Memory B cell (primary cell): ENCODE results near the gene UQCRH.

ENCODE experiments used
- ATAC-seq: fragments of 150-1000 bp; cut with Tn5 transposase; 2 replicates; pipeline ENCODE4 v1.10.0; 2021; ENCODE audit warnings: low read depth, mild to moderate bottlenecking, moderate library complexity
- DNase-seq, 2 donors: peaks; one replicate each; pipeline ENCODE4 v3.0.0; 2022; ENCODE audit warnings: low spot score in 2 of 2
- H3K27ac Mint-ChIP-seq: one replicate; pipeline ENCODE4 v1.8.0; 2022; ENCODE audit warnings: mild to moderate bottlenecking, moderate library complexity, mixed read lengths
- H3K27me3 Mint-ChIP-seq: one replicate; pipeline ENCODE4 v1.8.0; 2022; ENCODE audit warnings: mixed read lengths
- H3K36me3 Mint-ChIP-seq: one replicate; pipeline ENCODE4 v1.8.0; 2022; ENCODE audit warnings: mild to moderate bottlenecking, mixed read lengths
- H3K4me1 Mint-ChIP-seq: one replicate; pipeline ENCODE4 v1.8.0; 2022; ENCODE audit warnings: mixed read lengths
- H3K4me3 Mint-ChIP-seq: one replicate; pipeline ENCODE4 v1.8.0; 2022; ENCODE audit warnings: mild to moderate bottlenecking, moderate library complexity, mixed read lengths
- H3K9me3 Mint-ChIP-seq: one replicate; pipeline ENCODE4 v1.8.0; 2022; ENCODE audit warnings: mixed read lengths

The UQCRH gene

GRCh38 chr1:46303038-46303871 is at the start of gene UQCRH, which contains the start of gene LRRC41:
TSS of gene UQCRH (plus strand) at chr1:46303698. CDS start at chr1:46303767, 69 bp downstream.
TSS of gene LRRC41 (minus strand) at chr1:46303616. CDS start at chr1:46303322, 294 bp downstream.
- H3K4me1 Mint-ChIP-seq = peaks cover 36% of the 10 kb centered on the region
- DNase-seq (peak; percentile 93 to 97), ATAC-seq (peak; percentile 85)
- H3K4me3 Mint-ChIP-seq = peak within 1 kb of the TSS; percentile 91
- no peaks in the 10 kb centered on the region for H3K27me3 Mint-ChIP-seq
- H3K9me3 Mint-ChIP-seq = no peaks in the 10 kb centered on the region
- H3K36me3 Mint-ChIP-seq = peaks cover 5% of the 10 kb centered on the region
- peak within 1 kb of the TSS; percentile 96 for H3K27ac Mint-ChIP-seq

GRCh38 chr1:46254668-46255067 is 48.8 kb upstream of the UQCRH start:
- no peaks in the 10 kb centered on the region for H3K27me3 Mint-ChIP-seq
- no peaks in the 10 kb centered on the region for H3K36me3 Mint-ChIP-seq
- no peak for DNase-seq
- no peak for ATAC-seq
- H3K27ac Mint-ChIP-seq = no peak overlapping the region
- no peaks in the 10 kb centered on the region for H3K4me1 Mint-ChIP-seq
- H3K9me3 Mint-ChIP-seq = no peaks in the 10 kb centered on the region
- no peak overlapping the region for H3K4me3 Mint-ChIP-seq

GRCh38 chr1:46256523-46256922 is 47.0 kb upstream of the UQCRH start:
- Mint-ChIP-seq H3K27ac (no peak overlapping the region), H3K4me3 (no peak overlapping the region), H3K36me3 (peaks cover 2% of the 10 kb centered on the region), H3K9me3 (no peaks in the 10 kb centered on the region), H3K4me1 (no peaks in the 10 kb centered on the region), H3K27me3 (no peaks in the 10 kb centered on the region)
- ATAC-seq (no peak), DNase-seq (no peak)

GRCh38 chr1:46262508-46262907 is 41.0 kb upstream of the UQCRH start:
- ATAC-seq (no peak), DNase-seq (no peak)
- peaks cover 2% of the 10 kb centered on the region for H3K36me3 Mint-ChIP-seq
- H3K27me3 Mint-ChIP-seq = no peaks in the 10 kb centered on the region
- H3K27ac Mint-ChIP-seq = no peak overlapping the region
- no peak overlapping the region for H3K4me3 Mint-ChIP-seq
- H3K4me1 Mint-ChIP-seq = no peaks in the 10 kb centered on the region
- no peaks in the 10 kb centered on the region for H3K9me3 Mint-ChIP-seq

GRCh38 chr1:46263146-46263545 is 40.4 kb upstream of the UQCRH start:
- no peak for ATAC-seq
- DNase-seq = no peak
- Mint-ChIP-seq H3K36me3 (peaks cover 2% of the 10 kb centered on the region), H3K27me3 (no peaks in the 10 kb centered on the region), H3K27ac (no peak overlapping the region), H3K4me3 (no peak overlapping the region), H3K9me3 (no peaks in the 10 kb centered on the region), H3K4me1 (no peaks in the 10 kb centered on the region)

- Mint-ChIP-seq H3K27ac (no peak overlapping the region), H3K36me3 (no peaks in the 10 kb centered on the region), H3K4me1 (no peaks in the 10 kb centered on the region), H3K27me3 (no peaks in the 10 kb centered on the region), H3K4me3 (no peak overlapping the region), H3K9me3 (no peaks in the 10 kb centered on the region)
- no peak for DNase-seq
- no peak for ATAC-seq
These were observed 34.9 kb upstream of the UQCRH start for GRCh38 chr1:46268578-46268977.

- Mint-ChIP-seq H3K4me3 (no peak overlapping the region), H3K27me3 (no peaks in the 10 kb centered on the region), H3K27ac (no peak overlapping the region), H3K4me1 (peaks cover 3% of the 10 kb centered on the region), H3K9me3 (no peaks in the 10 kb centered on the region), H3K36me3 (peaks cover 2% of the 10 kb centered on the region)
- ATAC-seq = no peak
- DNase-seq = no peak
These were observed 29.1 kb upstream of the UQCRH start for GRCh38 chr1:46274225-46275029.

- no peaks in the 10 kb centered on the region for H3K27me3 Mint-ChIP-seq
- H3K27ac Mint-ChIP-seq = no peak overlapping the region
- H3K4me3 Mint-ChIP-seq = no peak overlapping the region
- H3K4me1 Mint-ChIP-seq = peaks cover 3% of the 10 kb centered on the region
- no peaks in the 10 kb centered on the region for H3K9me3 Mint-ChIP-seq
- H3K36me3 Mint-ChIP-seq = peaks cover 2% of the 10 kb centered on the region
- DNase-seq (no peak), ATAC-seq (no peak)
These were observed 28.5 kb upstream of the UQCRH start for GRCh38 chr1:46275030-46275337.

- ATAC-seq = no peak
- Mint-ChIP-seq H3K4me1 (peaks cover 3% of the 10 kb centered on the region), H3K9me3 (no peaks in the 10 kb centered on the region), H3K27me3 (no peaks in the 10 kb centered on the region), H3K4me3 (no peak overlapping the region), H3K36me3 (peaks cover 8% of the 10 kb centered on the region), H3K27ac (no peak overlapping the region)
- DNase-seq = no peak
These were observed 25.7 kb upstream of the UQCRH start for GRCh38 chr1:46277658-46278373.

- H3K4me1 Mint-ChIP-seq = peaks cover 3% of the 10 kb centered on the region
These were observed 24.7 kb upstream of the UQCRH start for GRCh38 chr1:46278807-46279206.

GRCh38 chr1:46280092-46280491 is 23.4 kb upstream of the UQCRH start:
- H3K9me3 Mint-ChIP-seq = no peaks in the 10 kb centered on the region
- DNase-seq (no peak), ATAC-seq (no peak)
- H3K27me3 Mint-ChIP-seq = no peaks in the 10 kb centered on the region
- peaks cover 3% of the 10 kb centered on the region for H3K4me1 Mint-ChIP-seq
- H3K4me3 Mint-ChIP-seq = no peak overlapping the region
- H3K27ac Mint-ChIP-seq = no peak overlapping the region
- H3K36me3 Mint-ChIP-seq = peaks cover 12% of the 10 kb centered on the region

More at GRCh38 chr1:46278807-46279206, 24.7 kb upstream of the UQCRH start:
- peaks cover 10% of the 10 kb centered on the region for H3K36me3 Mint-ChIP-seq
- ATAC-seq = no peak
- H3K27me3 Mint-ChIP-seq = no peaks in the 10 kb centered on the region
- no peak for DNase-seq
- no peaks in the 10 kb centered on the region for H3K9me3 Mint-ChIP-seq
- no peak overlapping the region for H3K4me3 Mint-ChIP-seq
- H3K27ac Mint-ChIP-seq = no peak overlapping the region

GRCh38 chr1:46281021-46281420 is 22.5 kb upstream of the UQCRH start:
- no peak for DNase-seq
- Mint-ChIP-seq H3K27me3 (no peaks in the 10 kb centered on the region), H3K27ac (no peak overlapping the region), H3K4me3 (no peak overlapping the region), H3K36me3 (peaks cover 13% of the 10 kb centered on the region), H3K9me3 (no peaks in the 10 kb centered on the region), H3K4me1 (no peaks in the 10 kb centered on the region)
- no peak for ATAC-seq

GRCh38 chr1:46284058-46284457 is 19.4 kb upstream of the UQCRH start:
- Mint-ChIP-seq H3K36me3 (peaks cover 14% of the 10 kb centered on the region), H3K27ac (peak overlapping the region; percentile 5), H3K4me3 (no peak overlapping the region), H3K27me3 (no peaks in the 10 kb centered on the region), H3K4me1 (no peaks in the 10 kb centered on the region), H3K9me3 (no peaks in the 10 kb centered on the region)
- DNase-seq = no peak
- ATAC-seq = no peak
